ENCODE data around the gene CSPG4.

DNA sequence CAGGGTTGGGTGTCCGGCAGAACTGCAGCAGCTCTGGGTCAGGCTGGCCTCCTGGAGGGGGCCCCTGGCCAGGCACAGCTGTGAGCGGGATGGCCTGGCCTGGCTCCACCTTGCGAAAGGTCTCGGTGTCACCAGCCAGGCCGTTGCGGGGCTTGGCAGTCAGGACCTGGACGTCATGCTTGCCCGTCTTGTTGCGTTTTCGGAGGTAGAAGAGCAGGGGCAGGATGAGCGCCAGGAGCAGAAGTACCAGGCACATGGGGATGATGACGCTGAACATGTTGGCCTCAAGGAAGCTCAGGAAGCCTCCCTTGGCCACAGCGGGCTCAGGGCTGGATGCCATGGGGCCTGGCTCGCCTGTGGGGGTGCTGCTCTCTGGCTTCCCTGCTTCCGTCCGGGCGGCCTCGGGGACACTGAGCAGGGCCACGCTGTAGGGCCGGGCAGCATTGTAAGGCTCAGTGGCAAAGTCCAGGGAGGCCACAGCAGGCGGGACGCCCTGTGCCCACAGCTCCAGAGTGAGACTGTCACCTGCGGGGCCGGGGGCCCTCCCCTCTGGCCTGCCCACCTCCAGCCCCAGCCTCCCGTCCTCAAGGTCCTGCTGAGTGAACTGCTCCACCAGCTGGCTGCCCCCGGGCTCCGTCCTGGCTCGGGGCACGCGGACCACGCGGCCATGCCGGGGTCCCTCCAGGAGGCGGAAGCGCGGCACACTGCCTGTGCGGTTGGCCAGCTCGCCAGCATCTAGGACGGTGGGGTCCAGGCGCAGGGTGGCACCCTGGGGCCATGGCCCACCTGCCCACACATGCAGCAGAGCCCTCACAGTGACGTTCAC lies 36.9 kb downstream of the CSPG4 start:
- TF ChIP-seq, protein P1, sequence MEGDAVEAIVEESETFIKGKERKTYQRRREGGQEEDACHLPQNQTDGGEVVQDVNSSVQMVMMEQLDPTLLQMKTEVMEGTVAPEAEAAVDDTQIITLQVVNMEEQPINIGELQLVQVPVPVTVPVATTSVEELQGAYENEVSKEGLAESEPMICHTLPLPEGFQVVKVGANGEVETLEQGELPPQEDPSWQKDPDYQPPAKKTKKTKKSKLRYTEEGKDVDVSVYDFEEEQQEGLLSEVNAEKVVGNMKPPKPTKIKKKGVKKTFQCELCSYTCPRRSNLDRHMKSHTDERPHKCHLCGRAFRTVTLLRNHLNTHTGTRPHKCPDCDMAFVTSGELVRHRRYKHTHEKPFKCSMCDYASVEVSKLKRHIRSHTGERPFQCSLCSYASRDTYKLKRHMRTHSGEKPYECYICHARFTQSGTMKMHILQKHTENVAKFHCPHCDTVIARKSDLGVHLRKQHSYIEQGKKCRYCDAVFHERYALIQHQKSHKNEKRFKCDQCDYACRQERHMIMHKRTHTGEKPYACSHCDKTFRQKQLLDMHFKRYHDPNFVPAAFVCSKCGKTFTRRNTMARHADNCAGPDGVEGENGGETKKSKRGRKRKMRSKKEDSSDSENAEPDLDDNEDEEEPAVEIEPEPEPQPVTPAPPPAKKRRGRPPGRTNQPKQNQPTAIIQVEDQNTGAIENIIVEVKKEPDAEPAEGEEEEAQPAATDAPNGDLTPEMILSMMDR (IDR thresholded peaks at IDR 0.05): no peak
- TF ChIP-seq POLR2A (IDR thresholded peaks at IDR 0.05): no peak

Data from ovary (tissue), 3 donors.